Measurements from ENCODE around the gene FGA. TPM values are rescaled to one million over a fixed set of nuclear protein-coding genes. Genes with fewer than 3 reads are reported as not detected.

The FGA gene
- total RNA-seq, 1 donor, result not detected

- TF ChIP-seq CTCF (IDR thresholded peaks at IDR 0.05; ENCODE audit: insufficient read depth, low read depth, low read length), result no peak
- H3K4me3 ChIP-seq (ENCODE audit: low read depth, low read length), result no peak overlapping the region
- no peak for DNase-seq (ENCODE audit: low read depth)
These were observed 30.1 kb downstream of the FGA start for GRCh38 chr4:154560419-154560801.

GRCh38 chr4:154559494-154560418 is 30.8 kb downstream of the FGA start:
- peak; percentile 69 for TF ChIP-seq CTCF (IDR thresholded peaks at IDR 0.05; ENCODE audit: insufficient read depth, low read depth, low read length)
- peak; percentile 59 for DNase-seq (ENCODE audit: low read depth)
- H3K4me3 ChIP-seq (ENCODE audit: low read depth, low read length), result no peak overlapping the region

GRCh38 chr4:154559141-154559493 is 31.4 kb downstream of the FGA start:
- no peak overlapping the region for H3K4me3 ChIP-seq (ENCODE audit: low read depth, low read length)
- no peak for TF ChIP-seq CTCF (IDR thresholded peaks at IDR 0.05; ENCODE audit: insufficient read depth, low read depth, low read length)
- no peak for DNase-seq (ENCODE audit: low read depth)

- no peak overlapping the region for H3K4me3 ChIP-seq (ENCODE audit: low read depth, low read length)
These were observed 38.5 kb downstream of the FGA start for GRCh38 chr4:154551872-154552686.

GRCh38 chr4:154549894-154550790 is 40.4 kb downstream of the FGA start, which contains the start of gene PLRG1:
Gene PLRG1 (minus strand): TSS chr4:154550400. CDS start chr4:154550308, 92 bp downstream.
- DNase-seq (ENCODE audit: low read depth), result peak; percentile 93
- H3K4me3 ChIP-seq (ENCODE audit: low read depth, low read length), result peak within 1 kb of the TSS; percentile 100
- no peak for TF ChIP-seq CTCF (IDR thresholded peaks at IDR 0.05; ENCODE audit: insufficient read depth, low read depth, low read length)

More at GRCh38 chr4:154551872-154552686, 38.5 kb downstream of the FGA start:
- TF ChIP-seq CTCF (IDR thresholded peaks at IDR 0.05; ENCODE audit: insufficient read depth, low read depth, low read length), result peak; percentile 76
- peak; percentile 88 for DNase-seq (ENCODE audit: low read depth)

GRCh38 chr4:154545689-154546088 is 44.9 kb downstream of the FGA start:
- H3K4me3 ChIP-seq (ENCODE audit: low read depth, low read length), result no peak overlapping the region
- TF ChIP-seq CTCF (IDR thresholded peaks at IDR 0.05; ENCODE audit: insufficient read depth, low read depth, low read length), result no peak
- no peak for DNase-seq (ENCODE audit: low read depth)
